T-helper 22 cell (primary cell): ENCODE results near the gene ITSN1.
"Not testable (repeated sequence)": the region's sequence is repeated elsewhere in the genome, so short reads cannot be mapped to it uniquely, and the experiment has no call there.

Experiments used
- DNase-seq: peaks from one replicate; pipeline ENCODE4 v3.0.0-alpha.2; 2020; ENCODE audit warnings: low read depth

The ITSN1 gene

DNA sequence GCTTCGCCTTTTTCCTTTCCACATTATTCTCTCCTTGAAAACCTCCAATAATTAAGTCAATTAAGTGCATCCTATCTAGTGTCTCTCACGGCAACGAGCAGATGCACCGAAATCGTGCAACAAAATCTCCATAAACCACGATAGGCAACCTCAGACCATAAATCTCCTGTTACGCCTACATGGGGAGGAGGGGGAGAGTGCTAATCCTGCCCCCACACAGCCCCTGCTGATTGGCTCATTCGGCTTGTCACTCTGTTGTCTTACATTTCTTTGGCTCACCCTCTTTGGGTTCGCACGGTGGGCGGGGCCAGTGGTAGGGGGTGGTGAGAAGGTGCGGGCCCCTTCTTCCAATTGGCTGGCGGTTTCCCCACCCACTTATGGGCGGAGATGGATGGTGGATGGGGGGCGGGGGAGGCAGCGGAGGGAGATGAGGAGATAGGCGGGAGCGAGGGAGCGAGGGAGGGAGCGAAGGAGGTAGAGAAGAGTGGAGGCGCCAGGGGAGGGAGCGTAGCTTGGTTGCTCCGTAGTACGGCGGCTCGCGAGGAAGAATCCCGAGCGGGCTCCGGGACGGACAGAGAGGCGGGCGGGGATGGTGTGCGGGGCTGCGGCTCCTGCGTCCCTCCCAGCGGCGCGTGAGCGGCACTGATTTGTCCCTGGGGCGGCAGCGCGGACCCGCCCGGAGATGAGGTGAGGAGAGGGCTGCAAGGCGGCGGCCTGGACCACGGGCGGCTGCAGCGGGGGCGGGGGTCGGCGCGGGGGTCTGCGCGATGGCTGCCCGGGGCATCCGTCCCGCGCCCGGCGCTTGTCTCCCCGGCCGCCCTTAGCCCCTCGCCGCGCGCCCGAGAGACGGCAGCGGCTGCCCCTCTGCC is at the start of gene ITSN1:
TSS of gene ITSN1 (plus strand) at position 475 of the 869 bp plus-strand sequence. CDS start 76,328 bp downstream, outside the sequence.
- DNase-seq: peak; percentile 99

DNA sequence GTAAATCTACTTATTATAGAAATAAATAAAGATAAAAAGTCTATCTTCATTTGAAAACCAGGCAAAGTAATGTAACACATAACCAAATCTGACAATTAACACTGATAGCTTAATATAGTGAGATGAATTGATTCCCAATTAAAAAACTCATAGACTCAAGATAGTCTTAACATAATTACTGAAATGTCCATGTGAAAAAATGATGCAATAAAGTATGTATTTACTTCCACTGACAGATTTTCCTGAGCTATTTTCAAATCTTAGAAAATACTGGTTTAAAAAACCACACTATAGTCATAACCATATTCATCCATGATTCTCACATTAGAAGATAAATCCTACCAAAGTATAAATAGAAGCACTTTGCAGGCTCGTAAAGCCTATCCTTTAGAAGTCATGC is 44.2 kb upstream of the ITSN1 start:
- no peak for DNase-seq

GRCh38 chr21:33608559-33608958 is 33.7 kb upstream of the ITSN1 start:
- DNase-seq: no peak

GRCh38 chr21:33611006-33611744 is 31.1 kb upstream of the ITSN1 start:
- DNase-seq: no peak

DNA sequence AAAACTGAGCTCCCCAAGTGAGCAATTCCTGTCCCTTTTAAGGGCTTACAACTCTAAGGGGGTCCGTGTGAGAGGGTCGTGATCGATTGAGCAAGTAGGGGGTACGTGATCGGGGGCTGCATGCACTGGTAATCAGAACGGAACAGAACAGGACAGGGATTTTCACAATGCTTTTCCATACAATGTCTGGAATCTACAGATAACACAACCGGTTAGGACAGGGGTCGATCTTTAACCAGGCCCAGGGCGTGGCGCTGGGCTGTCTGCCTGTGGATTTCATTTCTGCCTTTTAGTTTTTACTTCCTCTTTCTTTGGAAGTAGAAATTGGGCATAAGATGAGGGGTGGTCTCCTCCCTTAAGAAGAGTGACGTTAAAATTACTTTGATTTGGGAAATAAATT is 24.7 kb upstream of the ITSN1 start:
- not testable (repeated sequence) for DNase-seq

DNA sequence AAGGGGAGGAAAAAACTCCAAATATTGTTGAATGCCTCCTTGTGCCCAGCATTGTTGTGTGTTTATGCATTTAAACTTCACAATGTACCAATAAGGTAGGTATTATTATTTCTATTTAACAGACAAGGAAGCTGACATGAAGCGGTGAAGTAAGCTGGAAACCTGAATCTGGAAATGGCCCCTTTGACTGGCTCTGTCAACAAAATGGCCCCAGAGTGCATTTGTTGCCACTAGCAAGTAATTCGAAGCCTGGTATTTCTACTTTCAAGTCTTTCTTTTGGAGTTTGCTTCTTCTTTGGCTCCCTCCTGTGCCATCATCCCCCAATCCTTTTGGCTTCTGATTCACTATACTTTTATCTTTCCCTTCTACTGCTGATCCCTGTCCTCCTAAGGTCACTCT is 23.9 kb upstream of the ITSN1 start:
- no peak for DNase-seq

- no peak for DNase-seq
Observed at GRCh38 chr21:33619726-33620125, 22.6 kb upstream of the ITSN1 start.

DNA sequence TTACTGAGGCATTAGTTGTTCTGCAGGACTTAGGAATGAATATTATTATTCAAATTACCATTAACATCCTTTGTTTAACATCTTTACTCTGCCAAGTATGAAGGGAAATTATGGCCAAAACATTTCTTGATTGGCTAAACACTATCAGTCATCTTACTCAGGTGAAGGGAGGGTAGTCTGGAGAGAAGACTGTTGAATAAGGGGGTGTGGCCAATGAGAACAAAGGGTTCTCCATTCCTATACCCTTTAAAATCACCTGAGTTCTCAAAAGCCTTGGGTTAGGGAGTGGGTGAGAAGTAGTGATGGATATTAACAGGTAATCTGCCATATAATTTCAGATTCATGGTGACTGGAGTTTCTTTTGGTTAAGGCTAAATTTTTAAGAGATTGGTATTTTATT is 20.0 kb upstream of the ITSN1 start:
- DNase-seq: no peak

- DNase-seq: not testable (repeated sequence)
Observed at GRCh38 chr21:33626151-33626550, 16.1 kb upstream of the ITSN1 start.

GRCh38 chr21:33634254-33634653 is 8.0 kb upstream of the ITSN1 start:
- DNase-seq: no peak

DNA sequence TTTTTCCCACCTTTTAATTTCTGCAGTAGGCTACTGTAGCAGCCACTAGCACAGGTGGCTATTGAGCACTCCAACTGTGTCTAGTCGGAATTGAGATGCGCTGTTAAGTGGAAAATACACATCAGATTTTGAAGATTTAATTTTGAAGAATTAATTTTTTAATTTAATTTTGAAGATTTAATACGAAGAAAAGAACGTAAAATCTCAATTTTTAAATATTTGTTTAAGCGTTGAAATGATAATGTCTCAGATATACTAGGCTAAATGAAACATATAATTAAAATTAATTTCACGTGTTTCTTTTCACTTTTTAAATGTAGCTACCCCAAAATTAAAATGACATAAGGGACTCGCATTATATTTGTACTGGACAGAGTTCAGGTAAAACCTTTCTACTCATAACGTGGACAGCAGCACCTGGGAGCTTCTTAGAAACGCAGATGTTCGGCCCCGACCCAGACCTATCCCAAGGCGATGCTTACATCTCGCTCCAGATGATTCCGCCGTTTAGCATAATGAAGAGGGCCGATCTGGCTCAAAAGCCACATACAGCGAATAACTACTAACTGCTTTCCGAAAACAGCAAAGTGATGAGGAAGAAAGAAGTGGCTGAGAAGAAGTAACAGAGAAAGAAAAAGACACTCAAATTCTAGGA is 1.5 kb upstream of the ITSN1 start:
- DNase-seq: no peak

DNA sequence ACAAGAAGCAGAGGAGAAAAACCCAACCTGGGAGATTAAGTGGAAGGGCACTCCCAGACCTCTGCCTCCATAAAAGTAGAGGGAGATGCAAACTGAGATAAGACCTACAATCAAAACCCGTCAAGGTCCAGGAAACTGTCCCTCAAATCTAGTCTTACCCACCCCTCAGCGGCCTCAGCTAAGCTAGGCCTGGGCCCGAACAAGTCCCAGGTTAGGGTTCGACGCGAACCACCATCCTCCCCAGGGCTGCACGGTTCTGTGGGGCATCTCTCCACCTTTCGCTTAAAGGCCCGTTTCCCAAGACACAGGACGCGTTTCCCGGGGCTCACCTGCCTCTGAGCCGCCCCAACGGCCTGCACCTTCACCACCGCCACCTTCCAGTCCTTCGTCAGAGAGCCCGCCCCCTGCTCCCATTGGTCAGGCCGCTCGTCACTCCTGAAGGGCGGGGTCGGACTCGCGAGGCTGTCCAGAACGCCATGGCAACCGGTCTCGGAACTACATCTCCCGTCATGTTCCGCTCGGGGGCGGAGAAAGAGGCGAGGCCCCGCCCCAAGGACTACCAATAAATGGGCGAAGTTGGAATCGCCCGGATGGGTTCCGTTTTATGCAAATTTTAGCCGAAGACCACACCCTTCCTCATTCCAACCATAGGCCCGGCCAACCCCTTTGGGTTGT is 812 bp upstream of the ITSN1 start, which contains the start of gene CRYZL1:
TSS of gene CRYZL1 (minus strand) at position 390 of the 675 bp plus-strand sequence. CDS start 10,190 bp downstream, outside the sequence.
- peak; percentile 100 for DNase-seq

DNA sequence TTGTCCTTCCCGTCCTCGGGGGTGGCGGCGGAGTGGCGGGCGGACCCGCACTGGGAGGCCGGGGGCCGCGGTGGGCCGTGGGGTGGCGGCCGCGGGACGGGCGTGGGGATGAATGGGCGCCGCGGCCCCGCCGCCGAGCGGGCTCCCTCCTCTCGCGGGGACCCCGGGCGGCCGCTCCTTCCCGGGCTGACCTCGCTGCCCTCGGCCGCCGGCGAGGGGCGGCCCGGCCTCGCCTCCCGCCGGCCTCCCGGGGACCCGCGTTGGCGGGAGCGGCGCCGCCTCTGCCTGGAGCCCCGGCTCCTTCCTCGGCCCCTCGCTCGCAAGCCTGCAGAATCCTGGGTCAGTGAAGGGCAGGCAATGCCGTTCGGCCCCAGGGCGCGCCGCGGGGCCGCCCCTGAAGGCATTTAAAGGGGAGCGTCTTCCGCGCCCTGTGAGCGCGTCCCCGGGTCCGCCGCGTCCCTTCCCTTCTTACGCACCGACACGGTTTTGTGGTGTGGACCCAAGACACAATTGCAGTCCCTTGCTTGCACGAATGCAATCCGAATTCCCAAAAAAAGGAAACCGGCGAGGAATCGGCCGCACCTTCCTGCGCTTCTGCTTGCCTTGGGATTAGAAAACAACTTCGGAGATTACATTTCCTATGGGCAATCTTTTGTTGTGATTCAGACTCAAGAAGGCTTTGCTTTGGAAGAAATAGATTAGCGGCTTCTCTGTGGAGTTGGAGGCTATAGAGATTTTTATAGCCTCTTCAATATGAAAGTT is 776 bp downstream of the ITSN1 start:
- DNase-seq: no peak

- DNase-seq: no peak
Observed at GRCh38 chr21:33643658-33644311, 1.5 kb downstream of the ITSN1 start.

DNA sequence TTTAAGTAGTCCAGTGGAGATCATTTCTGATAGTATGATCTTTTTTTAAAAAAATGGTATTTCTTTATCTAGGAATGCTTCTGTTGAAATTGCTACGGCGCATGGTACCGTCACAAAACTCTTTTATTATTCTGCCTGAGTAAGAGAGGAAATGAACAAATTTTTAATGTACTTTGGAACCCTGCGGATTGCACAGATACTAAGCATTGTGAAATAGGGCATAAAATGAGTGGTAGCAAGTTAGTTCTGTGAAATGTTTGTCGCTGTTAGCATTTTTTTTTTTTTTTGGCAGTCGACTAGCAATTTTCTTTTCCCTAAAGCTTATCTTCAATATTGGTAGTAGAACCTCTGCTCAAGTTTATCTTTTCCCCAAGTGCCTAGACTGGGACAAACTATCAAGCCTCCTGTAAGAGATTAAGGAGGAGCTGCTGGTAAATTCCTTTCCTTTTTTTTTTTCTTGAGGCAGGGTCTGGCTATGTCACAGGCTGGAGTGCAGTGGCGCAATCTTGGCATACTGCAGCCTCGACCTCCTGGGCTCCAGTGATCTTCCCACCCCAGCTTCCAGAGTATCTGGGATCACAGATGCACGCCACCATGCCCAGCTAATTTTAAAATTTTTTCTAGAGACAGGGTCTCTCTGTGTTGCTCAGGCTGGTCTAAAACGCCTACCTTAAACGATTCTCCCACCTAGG is 2.2 kb downstream of the ITSN1 start:
- DNase-seq: no peak

DNA sequence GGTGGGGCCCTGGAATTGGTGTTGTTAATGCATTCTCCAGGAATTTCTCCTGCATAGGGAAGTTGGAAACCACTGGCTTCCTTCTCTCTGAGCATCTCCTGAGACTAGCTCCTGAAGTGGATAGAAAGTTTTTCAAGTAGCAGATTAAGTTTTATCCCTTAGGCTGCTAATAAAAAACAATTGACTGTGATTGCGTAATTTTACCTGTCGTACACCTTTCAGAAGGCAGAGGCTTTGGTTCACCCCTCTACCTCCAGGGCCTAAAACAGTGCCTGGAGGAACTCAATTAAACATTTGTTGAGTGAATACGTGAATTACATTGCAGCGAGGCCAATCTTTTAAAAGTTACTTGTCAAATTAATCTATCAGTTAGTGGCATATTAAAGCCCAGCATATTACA is 3.4 kb downstream of the ITSN1 start:
- no peak for DNase-seq

- no peak for DNase-seq
Observed at GRCh38 chr21:33647587-33647986, 5.3 kb downstream of the ITSN1 start.

GRCh38 chr21:33648555-33648954 is 6.3 kb downstream of the ITSN1 start:
- DNase-seq: no peak

DNA sequence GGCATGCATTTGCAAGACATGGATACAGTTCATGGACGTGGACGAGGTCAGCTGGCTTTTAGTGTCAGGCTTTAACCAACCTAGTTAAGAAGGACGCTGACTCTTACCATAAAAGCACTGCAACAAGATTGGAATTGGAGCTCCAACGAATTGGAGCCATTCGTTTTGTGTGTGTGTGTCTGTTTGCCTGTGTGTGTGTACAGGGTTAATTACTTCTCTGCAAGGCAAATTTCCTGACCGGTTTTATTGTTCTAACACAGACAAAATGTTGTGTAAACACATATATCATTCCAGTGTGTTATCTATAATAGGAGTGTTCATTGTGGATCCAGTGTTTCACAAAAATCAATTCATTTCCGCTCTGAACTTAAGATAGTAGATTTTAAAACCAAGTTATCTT is 7.9 kb downstream of the ITSN1 start:
- DNase-seq: no peak

- no peak for DNase-seq
Observed at GRCh38 chr21:33650929-33651509, 8.7 kb downstream of the ITSN1 start.
